Thoracic aorta (tissue), 2 donors: ENCODE results near the gene NUDCD2. TPM values are rescaled to one million over a fixed set of nuclear protein-coding genes. Genes with fewer than 3 reads are reported as not detected.
"Not testable (repeated sequence)": the region's sequence is repeated elsewhere in the genome, so short reads cannot be mapped to it uniquely, and the experiment has no call there.

ENCODE experiments used
- ATAC-seq: fragments of 150-250 bp; one replicate; pipeline ENCODE4 v1.8.0; 2017; ENCODE audit warnings: low read depth; ENCODE audit not compliant: insufficient number of reproducible peaks, low FRiP score
- DNase-seq: peaks from one replicate; pipeline ENCODE4 v3.0.0-alpha.2; 2020; ENCODE audit warnings: low spot score
- H3K27ac ChIP-seq, 2 donors: fragments of 200-600 bp; sonication (generic); 1 replicate in 1 of 2; 2 replicates in 1 of 2; pipeline ENCODE4 v1.5.1; 2016; ENCODE audit warnings: mild to moderate bottlenecking in 2 of 2, moderate library complexity in 2 of 2
- H3K27me3 ChIP-seq: fragments of 200-600 bp; sonication (generic); replicated peaks from 2 replicates; pipeline ENCODE4 v1.6.0; 2016; ENCODE audit warnings: mild to moderate bottlenecking; ENCODE audit not compliant: insufficient read depth
- H3K36me3 ChIP-seq: fragments of 200-600 bp; sonication (generic); one replicate; pipeline ENCODE4 v1.5.1; 2016
- H3K4me1 ChIP-seq, 2 donors: fragments of 200-600 bp; sonication (generic); 1 replicate in 1 of 2; 2 replicates in 1 of 2; pipeline versions ENCODE4 v1.5.1 to v1.6.0; 2016; ENCODE audit warnings: low read depth in 2 of 2, mild to moderate bottlenecking in 1 of 2; ENCODE audit not compliant: control insufficient read depth in 1 of 2
- H3K4me3 ChIP-seq: fragments of 200-600 bp; sonication (generic); 2 replicates; pipeline ENCODE4 v1.5.1; 2016; ENCODE audit warnings: mild to moderate bottlenecking
- H3K9me3 ChIP-seq: fragments of 200-600 bp; sonication (generic); 2 replicates; pipeline ENCODE4 v1.5.1; 2016
- CTCF ChIP-seq: fragments of 200-600 bp; sonication (generic); IDR thresholded peaks from one replicate; pipeline ENCODE4 v1.5.1; 2019; ENCODE audit warnings: antibody characterized with exemption
- total RNA-seq, 2 donors: library from RNA; depleted of rRNA; stranded (reverse); fragments of >200 nt; gene quantifications; one replicate each; pipeline versions ENCODE4 v1.1.0 to v1.2.3, GENCODE V29; 2016

NUDCD2 gene
- total RNA-seq, 2 donors from 2014 or later: 4.7 to 5.5 TPM

GRCh38 chr5:163433271-163433670, 26.6 kb downstream of the NUDCD2 start:
- no peak for ATAC-seq

GRCh38 chr5:163432544-163432943, 27.4 kb downstream of the NUDCD2 start:
- no peaks in the 10 kb centered on the region for H3K27me3 ChIP-seq
- H3K9me3 ChIP-seq: no peaks in the 10 kb centered on the region
- H3K4me3 ChIP-seq: no peak overlapping the region
- DNase-seq (no peak), ATAC-seq (no peak)
- TF ChIP-seq CTCF: no peak
- H3K4me1 ChIP-seq: peaks cover 0 to 4% of the 10 kb centered on the region in 2 donors
- no peaks in the 10 kb centered on the region for H3K36me3 ChIP-seq
- H3K27ac ChIP-seq: no peak overlapping the region

More at GRCh38 chr5:163433271-163433670, 26.6 kb downstream of the NUDCD2 start:
- no peak for TF ChIP-seq CTCF
- Histone ChIP-seq H3K9me3 (no peaks in the 10 kb centered on the region), H3K36me3 (no peaks in the 10 kb centered on the region), H3K27me3 (no peaks in the 10 kb centered on the region), H3K27ac (no peak overlapping the region), H3K4me3 (no peak overlapping the region), H3K4me1 (peaks cover under 1 to 6% of the 10 kb centered on the region in 2 donors)
- no peak for DNase-seq

- H3K27me3 ChIP-seq, H3K9me3 ChIP-seq, ATAC-seq, H3K27ac ChIP-seq, H3K4me1 ChIP-seq, H3K36me3 ChIP-seq, H3K4me3 ChIP-seq, DNase-seq: not testable (repeated sequence)
Measured at GRCh38 chr5:163426128-163426527, 33.8 kb downstream of the NUDCD2 start.

GRCh38 chr5:163424836-163425235, 35.1 kb downstream of the NUDCD2 start:
- Histone ChIP-seq H3K9me3 (no peaks in the 10 kb centered on the region), H3K4me1 (no peaks in the 10 kb centered on the region), H3K27me3 (no peaks in the 10 kb centered on the region), H3K36me3 (no peaks in the 10 kb centered on the region), H3K4me3 (no peak overlapping the region), H3K27ac (no peak overlapping the region)
- no peak for TF ChIP-seq CTCF
- DNase-seq: no peak
- ATAC-seq: no peak

GRCh38 chr5:163415673-163416072, 44.2 kb downstream of the NUDCD2 start:
- H3K36me3 ChIP-seq, H3K27ac ChIP-seq, DNase-seq: not testable (repeated sequence)

GRCh38 chr5:163410505-163410904, 49.4 kb downstream of the NUDCD2 start:
- Histone ChIP-seq H3K4me3 (no peak overlapping the region), H3K4me1 (no peaks in the 10 kb centered on the region), H3K36me3 (no peaks in the 10 kb centered on the region), H3K9me3 (no peaks in the 10 kb centered on the region), H3K27ac (no peak overlapping the region), H3K27me3 (no peaks in the 10 kb centered on the region)
- DNase-seq: no peak
- ATAC-seq: no peak
- TF ChIP-seq CTCF: no peak

More at GRCh38 chr5:163415673-163416072, 44.2 kb downstream of the NUDCD2 start:
- not testable (repeated sequence) for ATAC-seq, H3K9me3 ChIP-seq, H3K4me1 ChIP-seq, H3K27me3 ChIP-seq, H3K4me3 ChIP-seq
